Fibroblast of lung (primary cell): ENCODE results near the gene DIS3L. TPM values are rescaled to one million over a fixed set of nuclear protein-coding genes. Genes with fewer than 3 reads are reported as not detected.
"Not testable (repeated sequence)": the region's sequence is repeated elsewhere in the genome, so short reads cannot be mapped to it uniquely, and the experiment has no call there.

ENCODE experiments used
- DNase-seq, 2 donors: peaks; one replicate each; pipeline versions ENCODE4 v3.0.0 to v3.0.0-alpha.2; 2010; ENCODE audit warnings: low read depth in 2 of 2
- H2AFZ ChIP-seq: 2 replicates; pipeline ENCODE4 v1.5.1; 2012; ENCODE audit warnings: low read length, control low read depth, inconsistent platforms
- H3K27ac ChIP-seq: 2 replicates; pipeline ENCODE4 v1.5.1; 2011; ENCODE audit warnings: low read length, control low read depth; ENCODE audit not compliant: insufficient read depth
- H3K27me3 ChIP-seq: 2 replicates; pipeline ENCODE4 v1.5.1; 2011; ENCODE audit warnings: mild to moderate bottlenecking, low read length; ENCODE audit not compliant: control insufficient read depth, insufficient read depth
- H3K36me3 ChIP-seq: 2 replicates; pipeline ENCODE4 v1.5.1; 2011; ENCODE audit warnings: low read length; ENCODE audit not compliant: control insufficient read depth, insufficient read depth
- H3K4me1 ChIP-seq: 2 replicates; pipeline ENCODE4 v1.5.1; 2011; ENCODE audit warnings: low read length; ENCODE audit not compliant: control insufficient read depth, insufficient read depth; ENCODE audit errors: extremely low read depth
- H3K4me2 ChIP-seq: 2 replicates; pipeline ENCODE4 v1.5.1; 2011; ENCODE audit warnings: low read length, control low read depth; ENCODE audit not compliant: insufficient read depth; ENCODE audit errors: extremely low read depth
- H3K4me3 ChIP-seq, 4 experiments: fragments of 200-600 bp in 1 of 4; sonication (generic) in 1 of 4; replicated peaks in 1 of 4; 2 replicates each; pipeline ENCODE4 v1.5.1; 2011 to 2016; ENCODE audit warnings: low read length in 4 of 4, low read depth in 3 of 4, mild to moderate bottlenecking in 3 of 4, control low read depth in 2 of 4, inconsistent platforms in 1 of 4, mixed read lengths in 1 of 4; ENCODE audit not compliant: insufficient read depth in 1 of 4; ENCODE audit errors: control extremely low read depth in 1 of 4
- H3K79me2 ChIP-seq: 2 replicates; pipeline ENCODE4 v1.5.1; 2012; ENCODE audit warnings: mild to moderate bottlenecking, low read length, inconsistent platforms; ENCODE audit not compliant: control insufficient read depth, insufficient read depth
- H3K9ac ChIP-seq: 2 replicates; pipeline ENCODE4 v1.5.1; 2011; ENCODE audit warnings: mild to moderate bottlenecking, low read length, control low read depth; ENCODE audit not compliant: insufficient read depth
- H3K9me3 ChIP-seq: 2 replicates; pipeline ENCODE4 v1.5.1; 2012; ENCODE audit warnings: low read depth, low read length; ENCODE audit not compliant: control insufficient read depth, insufficient read depth
- H4K20me1 ChIP-seq: 2 replicates; pipeline ENCODE4 v1.5.1; 2011; ENCODE audit warnings: low read length; ENCODE audit not compliant: control insufficient read depth, insufficient read depth; ENCODE audit errors: extremely low read depth
- EZH2 ChIP-seq: IDR thresholded peaks from 2 replicates; pipeline ENCODE4 v1.5.1; 2012; ENCODE audit warnings: low read length, control low read depth, mild to moderate bottlenecking; ENCODE audit errors: missing control alignments
- polyA plus RNA-seq, 2 donors: library from polyadenylated mRNA; depleted of rRNA in 1 of 2; stranded (reverse) in 1 of 2; unstranded in 1 of 2; fragments of >200 nt; gene quantifications; 2 replicates each; pipeline ENCODE4 v1.2.1, GENCODE V29; 2011 to 2012; ENCODE audit warnings: missing spikeins in 1 of 2
- total RNA-seq: library from RNA; depleted of rRNA; stranded (reverse); fragments of >200 nt; gene quantifications from 2 replicates; pipeline ENCODE4 v1.2.1, GENCODE V29; 2014
- TF ChIP-seq, protein P1 (sequence below), 2 donors: IDR thresholded peaks in 1 of 2; conservative IDR thresholded peaks in 1 of 2; 1 replicate in 1 of 2; 2 replicates in 1 of 2; pipeline ENCODE4 v1.5.1; 2011 to 2012; ENCODE audit warnings: low read length in 2 of 2, control low read depth in 1 of 2, inconsistent platforms in 1 of 2, low read depth in 1 of 2, mild to moderate bottlenecking in 1 of 2

The DIS3L gene
- total and polyA plus RNA-seq, 2 donors (not counting 1 experiment from before 2014, with no cell fraction given), result 11.2 to 25.1 TPM

DNA sequence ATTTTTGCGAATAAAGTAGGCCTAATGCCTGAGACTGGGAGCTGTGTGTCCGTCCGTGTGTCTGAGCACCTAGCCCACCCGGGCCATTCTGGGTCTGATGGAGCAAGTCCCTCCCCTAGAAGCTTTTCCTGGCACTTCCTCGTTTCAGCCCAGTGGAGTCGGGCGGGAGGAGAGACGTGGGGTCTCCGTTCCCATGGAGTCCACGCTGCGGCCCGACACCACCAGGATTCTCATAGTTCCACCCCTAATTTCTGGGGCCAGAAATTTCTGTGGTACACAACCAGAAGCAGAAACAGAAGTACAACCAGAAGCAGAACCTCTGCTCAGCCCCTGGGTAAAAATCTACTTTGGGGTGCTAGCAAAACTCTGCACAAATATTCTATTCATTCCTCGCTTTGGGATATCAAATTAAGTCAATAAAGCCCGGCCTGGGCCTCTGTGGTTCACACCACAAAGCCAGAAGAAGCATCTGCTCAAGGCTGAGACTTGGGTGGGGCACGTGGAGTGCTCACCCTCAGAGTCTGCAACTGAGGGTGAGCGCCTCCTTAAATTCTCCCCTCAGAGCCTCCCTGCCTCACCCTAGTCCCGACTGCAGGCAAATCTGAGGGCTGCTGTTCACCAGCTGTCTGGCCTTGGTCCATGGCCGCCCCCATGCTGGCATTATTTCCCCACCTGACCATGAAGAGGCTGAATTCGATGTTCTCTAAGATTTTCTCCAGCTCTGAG, 38.3 kb upstream of the DIS3L start:
- no peak overlapping the region for H3K4me3 ChIP-seq
- TF ChIP-seq, protein P1, sequence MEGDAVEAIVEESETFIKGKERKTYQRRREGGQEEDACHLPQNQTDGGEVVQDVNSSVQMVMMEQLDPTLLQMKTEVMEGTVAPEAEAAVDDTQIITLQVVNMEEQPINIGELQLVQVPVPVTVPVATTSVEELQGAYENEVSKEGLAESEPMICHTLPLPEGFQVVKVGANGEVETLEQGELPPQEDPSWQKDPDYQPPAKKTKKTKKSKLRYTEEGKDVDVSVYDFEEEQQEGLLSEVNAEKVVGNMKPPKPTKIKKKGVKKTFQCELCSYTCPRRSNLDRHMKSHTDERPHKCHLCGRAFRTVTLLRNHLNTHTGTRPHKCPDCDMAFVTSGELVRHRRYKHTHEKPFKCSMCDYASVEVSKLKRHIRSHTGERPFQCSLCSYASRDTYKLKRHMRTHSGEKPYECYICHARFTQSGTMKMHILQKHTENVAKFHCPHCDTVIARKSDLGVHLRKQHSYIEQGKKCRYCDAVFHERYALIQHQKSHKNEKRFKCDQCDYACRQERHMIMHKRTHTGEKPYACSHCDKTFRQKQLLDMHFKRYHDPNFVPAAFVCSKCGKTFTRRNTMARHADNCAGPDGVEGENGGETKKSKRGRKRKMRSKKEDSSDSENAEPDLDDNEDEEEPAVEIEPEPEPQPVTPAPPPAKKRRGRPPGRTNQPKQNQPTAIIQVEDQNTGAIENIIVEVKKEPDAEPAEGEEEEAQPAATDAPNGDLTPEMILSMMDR (conservative IDR thresholded peaks at IDR 0.05 in 1 of 2, IDR thresholded peaks at IDR 0.05 in 1 of 2; ENCODE audit: low read depth in 1 of 2, low read length in 2 of 2), result no peak
- no peak for TF ChIP-seq EZH2
- no peaks in the 10 kb centered on the region for H4K20me1 ChIP-seq
- no peak overlapping the region for H2AFZ ChIP-seq
- H3K4me1 ChIP-seq, result no peaks in the 10 kb centered on the region
- H3K4me2 ChIP-seq, result no peak overlapping the region
- no peaks in the 10 kb centered on the region for H3K36me3 ChIP-seq
- no peak overlapping the region for H3K27ac ChIP-seq
- no peaks in the 10 kb centered on the region for H3K79me2 ChIP-seq
- H3K27me3 ChIP-seq, result peaks cover 57% of the 10 kb centered on the region
- H3K9ac ChIP-seq, result no peak overlapping the region
- no peak for DNase-seq
- H3K9me3 ChIP-seq, result no peaks in the 10 kb centered on the region

GRCh38 chr15:66256692-66257091, 36.7 kb upstream of the DIS3L start:
- no peak for DNase-seq
- Histone ChIP-seq H3K9ac (no peak overlapping the region), H4K20me1 (no peaks in the 10 kb centered on the region), H3K4me3 (no peak overlapping the region), H2AFZ (no peak overlapping the region), H3K79me2 (no peaks in the 10 kb centered on the region), H3K9me3 (no peaks in the 10 kb centered on the region), H3K27ac (no peak overlapping the region), H3K27me3 (peaks cover 47% of the 10 kb centered on the region), H3K4me1 (no peaks in the 10 kb centered on the region), H3K4me2 (no peak overlapping the region), H3K36me3 (no peaks in the 10 kb centered on the region)
- TF ChIP-seq, protein P1 (conservative IDR thresholded peaks at IDR 0.05 in 1 of 2, IDR thresholded peaks at IDR 0.05 in 1 of 2; ENCODE audit: low read depth in 1 of 2, low read length in 2 of 2), result no peak
- peak; percentile 56 for TF ChIP-seq EZH2

GRCh38 chr15:66261056-66261455, 32.3 kb upstream of the DIS3L start:
- Histone ChIP-seq H3K27ac (no peak overlapping the region), H3K9ac (no peak overlapping the region), H4K20me1 (no peaks in the 10 kb centered on the region), H3K36me3 (no peaks in the 10 kb centered on the region), H3K27me3 (peaks cover 24% of the 10 kb centered on the region), H2AFZ (no peak overlapping the region), H3K79me2 (no peaks in the 10 kb centered on the region), H3K4me2 (no peak overlapping the region), H3K4me3 (no peak overlapping the region), H3K4me1 (no peaks in the 10 kb centered on the region), H3K9me3 (no peaks in the 10 kb centered on the region)
- peak in 1 of 2 donors; percentile 14 for DNase-seq
- TF ChIP-seq, protein P1 (conservative IDR thresholded peaks at IDR 0.05 in 1 of 2, IDR thresholded peaks at IDR 0.05 in 1 of 2; ENCODE audit: low read depth in 1 of 2, low read length in 2 of 2), result no peak
- no peak for TF ChIP-seq EZH2

GRCh38 chr15:66262837-66263236, 30.5 kb upstream of the DIS3L start:
- not testable (repeated sequence) for H3K27ac ChIP-seq, H3K36me3 ChIP-seq, H2AFZ ChIP-seq, H3K4me2 ChIP-seq, H3K4me1 ChIP-seq, H3K4me3 ChIP-seq, H3K79me2 ChIP-seq, H3K9me3 ChIP-seq, H3K9ac ChIP-seq, DNase-seq, H4K20me1 ChIP-seq
- H3K27me3 ChIP-seq, result peaks cover 14% of the 10 kb centered on the region
